Ovary (tissue), 9 donors: ENCODE results near the gene SYK. TPM values are rescaled to one million over a fixed set of nuclear protein-coding genes. Genes with fewer than 3 reads are reported as not detected.

ENCODE experiments used
- DNase-seq, 5 donors: peaks; one replicate each; pipeline ENCODE4 v3.0.0-alpha.2; 2019 to 2020
- H3K27ac ChIP-seq, 2 donors: fragments of 200-600 bp; one replicate each; pipeline versions ENCODE4 v1.5.1 to v1.8.0; 2019 to 2022
- H3K27me3 ChIP-seq: fragments of 200-600 bp; one replicate; pipeline ENCODE4 v1.8.0; 2022
- H3K36me3 ChIP-seq: fragments of 200-600 bp; sonication (generic); one replicate; pipeline ENCODE4 v1.5.1; 2019
- H3K4me1 ChIP-seq: one replicate; pipeline ENCODE4 v1.8.1; 2013; ENCODE audit warnings: mild to moderate bottlenecking, moderate library complexity; ENCODE audit not compliant: insufficient read depth
- H3K4me3 ChIP-seq: fragments of 200-600 bp; sonication (generic); one replicate; pipeline ENCODE4 v1.5.1; 2017
- H3K9me3 ChIP-seq, 2 donors: fragments of 200-600 bp in 1 of 2; sonication (generic) in 1 of 2; one replicate each; pipeline versions ENCODE4 v1.5.1 to v1.8.1; 2013 to 2019; ENCODE audit warnings: mild to moderate bottlenecking in 1 of 2, moderate library complexity in 1 of 2
- EP300 ChIP-seq: sonication (generic); formaldehyde crosslinking; IDR thresholded peaks from one replicate; pipeline ENCODE4 v1.6.1; 2017; ENCODE audit warnings: antibody characterized with exemption
- POLR2A ChIP-seq: fragments of 450-650 bp; IDR thresholded peaks from one replicate; pipeline ENCODE4 v1.6.1; 2017; ENCODE audit warnings: antibody characterized with exemption, mild to moderate bottlenecking, moderate library complexity
- WGBS, 3 donors: extraction: QIAGEN DNeasy Blood & Tissue Kit in 1 of 3; methylation state at CpG; one replicate each; pipeline versions ENCODE4 v1.1.5 to v1.1.7; 2013 to 2017; 5-methylcytosine and 5-hydroxymethylcytosine counted together
- intact Hi-C, 4 donors: fragments of 100-400 bp; cut with DNase I; formaldehyde crosslinking; loops; one replicate each; pipeline versions ENCODE4 v1.11.0 to v1.15.1; 2022 to 2023
- polyA plus RNA-seq, 2 donors: library from polyadenylated mRNA; stranded (reverse); fragments of 200-250 nt in 1 of 2; fragments of 350-450 nt in 1 of 2; fragmentation: Illumina TruSeq in 1 of 2; extraction: RNeasy Lipid Tissue Mini Kit (QIAGEN cat#74804) in 1 of 2; gene quantifications; one replicate each; pipeline ENCODE4 v1.2.3, GENCODE V29; 2013 to 2014
- total RNA-seq, 7 donors: library from RNA; depleted of rRNA in 2 of 7; stranded (reverse); fragments of >200 nt in 2 of 7; fragmentation: NEBNext Ultra II Directional in 3 of 7; extraction: Animal tissue kit (Norgen Biotek cat#: 25700) in 3 of 7; gene quantifications; one replicate each; pipeline versions ENCODE4 v1.1.0 to v1.2.4, GENCODE V29; 2016 to 2023
- TF ChIP-seq, protein P1 (sequence below), 3 donors: fragments of 450-650 bp in 2 of 3; fragments of 200-600 bp in 1 of 3; IDR thresholded peaks; one replicate each; pipeline versions ENCODE4 v1.5.1 to v1.8.0; 2016 to 2022; ENCODE audit warnings: antibody characterized with exemption in 3 of 3, mild to moderate bottlenecking in 1 of 3
- donor health status: DM: no; HTN: no; CAD: no; lungs with moderate emphysema.
- donor health status: DM: no; HTN: no; CAD: no.
- donor health status: Bipolar disorder and iron deficiency.
- donor health status: DM: yes; HTN: yes; CAD: no.
- donor health status: DM: no; HTN: no; CAD: no.
- donor health status: DM: yes; HTN: yes; CAD: no.

The SYK gene
- total and polyA plus RNA-seq, 9 donors: 1.4 to 12.0 (median 8.6) TPM

DNA sequence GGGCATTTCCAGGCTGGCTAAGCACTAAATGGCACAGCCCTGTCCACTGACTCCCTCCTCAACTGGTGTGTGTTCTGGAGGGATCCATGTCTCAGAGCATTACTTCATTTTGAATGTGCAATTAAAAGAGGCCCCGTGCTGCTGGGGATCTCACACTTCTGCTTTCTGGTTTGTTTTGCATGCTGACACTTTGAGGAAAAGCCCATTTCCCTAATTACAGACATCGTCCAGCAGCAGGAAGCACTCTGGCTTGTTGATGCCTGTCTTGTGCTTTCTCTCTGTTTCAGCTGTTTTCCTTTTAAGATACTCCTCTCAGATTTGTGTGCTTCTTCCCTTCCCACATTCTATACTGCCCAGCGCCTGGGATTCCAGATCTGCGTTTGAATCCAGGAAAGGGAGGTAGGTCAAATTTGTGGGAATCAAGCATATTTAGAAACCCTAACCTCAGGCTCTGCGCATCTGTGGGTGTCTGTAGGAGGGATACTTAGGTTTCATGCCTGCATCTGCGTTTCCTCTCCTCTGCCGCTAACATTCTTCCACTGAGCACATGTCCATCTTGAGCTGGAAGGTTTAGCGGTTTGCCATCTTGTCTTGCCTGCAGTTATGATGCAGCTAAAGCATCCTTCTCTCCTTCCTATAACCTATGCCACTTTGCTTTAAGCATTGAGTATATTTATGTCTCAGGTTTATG lies 25.7 kb downstream of the SYK start:
- Histone ChIP-seq H3K4me1 (no peaks in the 10 kb centered on the region), H3K9me3 (no peaks in the 10 kb centered on the region), H3K27ac (no peak overlapping the region), H3K36me3 (no peaks in the 10 kb centered on the region), H3K4me3 (no peak overlapping the region), H3K27me3 (no peaks in the 10 kb centered on the region)
- TF ChIP-seq POLR2A (no peak), EP300 (no peak)
- TF ChIP-seq, protein P1, sequence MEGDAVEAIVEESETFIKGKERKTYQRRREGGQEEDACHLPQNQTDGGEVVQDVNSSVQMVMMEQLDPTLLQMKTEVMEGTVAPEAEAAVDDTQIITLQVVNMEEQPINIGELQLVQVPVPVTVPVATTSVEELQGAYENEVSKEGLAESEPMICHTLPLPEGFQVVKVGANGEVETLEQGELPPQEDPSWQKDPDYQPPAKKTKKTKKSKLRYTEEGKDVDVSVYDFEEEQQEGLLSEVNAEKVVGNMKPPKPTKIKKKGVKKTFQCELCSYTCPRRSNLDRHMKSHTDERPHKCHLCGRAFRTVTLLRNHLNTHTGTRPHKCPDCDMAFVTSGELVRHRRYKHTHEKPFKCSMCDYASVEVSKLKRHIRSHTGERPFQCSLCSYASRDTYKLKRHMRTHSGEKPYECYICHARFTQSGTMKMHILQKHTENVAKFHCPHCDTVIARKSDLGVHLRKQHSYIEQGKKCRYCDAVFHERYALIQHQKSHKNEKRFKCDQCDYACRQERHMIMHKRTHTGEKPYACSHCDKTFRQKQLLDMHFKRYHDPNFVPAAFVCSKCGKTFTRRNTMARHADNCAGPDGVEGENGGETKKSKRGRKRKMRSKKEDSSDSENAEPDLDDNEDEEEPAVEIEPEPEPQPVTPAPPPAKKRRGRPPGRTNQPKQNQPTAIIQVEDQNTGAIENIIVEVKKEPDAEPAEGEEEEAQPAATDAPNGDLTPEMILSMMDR (IDR thresholded peaks at IDR 0.05): no peak
- intact Hi-C loops: no loop called here
- DNase-seq: no peak
- 51 to 53% (median 52%) methylated on average over 8 of the region's 8 CpGs for WGBS, 3 donors

GRCh38 chr9:90830051-90830450 lies 28.4 kb downstream of the SYK start:
- WGBS, 3 donors: 84 to 96% (median 89%) methylated on average over 5 of the region's 5 CpGs
- no peak overlapping the region for H3K27ac ChIP-seq
- H3K36me3 ChIP-seq: no peaks in the 10 kb centered on the region
- no peaks in the 10 kb centered on the region for H3K4me1 ChIP-seq
- TF ChIP-seq POLR2A: no peak
- TF ChIP-seq EP300: no peak
- TF ChIP-seq, protein P1 (IDR thresholded peaks at IDR 0.05): no peak
- no peak for DNase-seq
- intact Hi-C loops: no loop called here
- H3K4me3 ChIP-seq: no peak overlapping the region
- H3K9me3 ChIP-seq: no peaks in the 10 kb centered on the region
- H3K27me3 ChIP-seq: no peaks in the 10 kb centered on the region

- Histone ChIP-seq H3K4me3 (no peak overlapping the region), H3K36me3 (no peaks in the 10 kb centered on the region), H3K9me3 (no peaks in the 10 kb centered on the region), H3K27me3 (no peaks in the 10 kb centered on the region), H3K4me1 (no peaks in the 10 kb centered on the region), H3K27ac (no peak overlapping the region)
- no peak for TF ChIP-seq POLR2A
- TF ChIP-seq EP300: no peak
- TF ChIP-seq, protein P1 (IDR thresholded peaks at IDR 0.05): no peak
- 39 to 49% (median 47%) methylated on average over 3 of the region's 3 CpGs for WGBS, 3 donors
- no peak for DNase-seq
- intact Hi-C loops: no loop called here
These were observed 29.4 kb downstream of the SYK start for GRCh38 chr9:90830977-90831376.

DNA sequence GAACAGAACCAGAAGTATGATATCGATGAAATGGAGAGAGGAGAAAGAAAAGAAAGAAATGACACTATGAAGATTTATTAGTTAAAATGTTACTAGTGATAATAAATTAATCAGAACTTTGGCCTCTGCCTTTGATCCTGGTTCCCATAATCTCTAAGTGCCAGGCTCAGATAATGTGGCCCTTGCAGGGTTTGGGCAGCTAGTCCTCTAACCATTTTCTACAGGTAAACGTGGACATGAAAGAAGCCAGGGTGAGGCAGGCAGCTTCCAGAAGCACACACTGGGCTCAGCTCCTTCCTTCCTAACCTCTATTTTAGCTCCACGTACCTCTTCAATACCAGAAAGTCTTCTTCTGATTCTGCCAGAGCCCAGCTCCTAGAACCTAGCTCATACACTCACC lies 30.6 kb downstream of the SYK start:
- H3K4me1 ChIP-seq: no peaks in the 10 kb centered on the region
- H3K27ac ChIP-seq: no peak overlapping the region
- no peaks in the 10 kb centered on the region for H3K36me3 ChIP-seq
- intact Hi-C loops: no loop called here
- H3K4me3 ChIP-seq: no peak overlapping the region
- H3K9me3 ChIP-seq: no peaks in the 10 kb centered on the region
- no peak for DNase-seq
- no peaks in the 10 kb centered on the region for H3K27me3 ChIP-seq
- TF ChIP-seq EP300 (no peak), POLR2A (no peak)
- 81 to 84% (median 84%) methylated on average over 3 of the region's 3 CpGs for WGBS, 3 donors

- no peak overlapping the region for H3K4me3 ChIP-seq
- no peaks in the 10 kb centered on the region for H3K9me3 ChIP-seq
- intact Hi-C loops: no loop called here
- no peaks in the 10 kb centered on the region for H3K36me3 ChIP-seq
- no peaks in the 10 kb centered on the region for H3K4me1 ChIP-seq
- 17 to 28% (median 23%) methylated on average over 8 of the region's 8 CpGs for WGBS, 3 donors
- DNase-seq: no peak
- no peak overlapping the region for H3K27ac ChIP-seq
- H3K27me3 ChIP-seq: no peaks in the 10 kb centered on the region
- TF ChIP-seq, protein P1 (IDR thresholded peaks at IDR 0.05): no peak
- TF ChIP-seq POLR2A: no peak
- TF ChIP-seq EP300: no peak
These were observed 33.4 kb downstream of the SYK start for GRCh38 chr9:90834828-90835595.
